Right renal pelvis (tissue), 4 donors: ENCODE data around the gene ZGRF1. TPM values are rescaled to one million over a fixed set of nuclear protein-coding genes. Genes with fewer than 3 reads are reported as not detected.

Source experiments
- polyA plus RNA-seq, 4 donors: library from polyadenylated mRNA; unstranded; fragments of 120-200 nt; gene quantifications; one replicate each; pipeline ENCODE4 v1.2.1, GENCODE V29; 2013; ENCODE audit not compliant: insufficient read length in 4 of 4

The ZGRF1 gene
- polyA plus RNA-seq, 4 donors: 11.6 to 14.8 (median 12.6) TPM

Other genes with a start within 250 kb of the ZGRF1 start
- gene NEUROG2, start 120.7 kb downstream of the ZGRF1 start, polyA plus RNA-seq: not detected
- gene LARP7, start 234 bp upstream of the ZGRF1 start, polyA plus RNA-seq: 100 to 1,000 TPM in 2 of 4 donors, 10 to 100 TPM in 2; 79.8 to 117 (median 105) TPM